HG03135 (cell line): Measurements from ENCODE around the gene CABLES1.

ENCODE experiments used
- ATAC-seq: cut with Tn5 transposase; IDR thresholded peaks from one replicate; pipeline ENCODE4 v1.9.1; 2021; ENCODE audit warnings: mild to moderate bottlenecking, moderate library complexity; ENCODE audit not compliant: unreplicated experiment

The CABLES1 gene

DNA sequence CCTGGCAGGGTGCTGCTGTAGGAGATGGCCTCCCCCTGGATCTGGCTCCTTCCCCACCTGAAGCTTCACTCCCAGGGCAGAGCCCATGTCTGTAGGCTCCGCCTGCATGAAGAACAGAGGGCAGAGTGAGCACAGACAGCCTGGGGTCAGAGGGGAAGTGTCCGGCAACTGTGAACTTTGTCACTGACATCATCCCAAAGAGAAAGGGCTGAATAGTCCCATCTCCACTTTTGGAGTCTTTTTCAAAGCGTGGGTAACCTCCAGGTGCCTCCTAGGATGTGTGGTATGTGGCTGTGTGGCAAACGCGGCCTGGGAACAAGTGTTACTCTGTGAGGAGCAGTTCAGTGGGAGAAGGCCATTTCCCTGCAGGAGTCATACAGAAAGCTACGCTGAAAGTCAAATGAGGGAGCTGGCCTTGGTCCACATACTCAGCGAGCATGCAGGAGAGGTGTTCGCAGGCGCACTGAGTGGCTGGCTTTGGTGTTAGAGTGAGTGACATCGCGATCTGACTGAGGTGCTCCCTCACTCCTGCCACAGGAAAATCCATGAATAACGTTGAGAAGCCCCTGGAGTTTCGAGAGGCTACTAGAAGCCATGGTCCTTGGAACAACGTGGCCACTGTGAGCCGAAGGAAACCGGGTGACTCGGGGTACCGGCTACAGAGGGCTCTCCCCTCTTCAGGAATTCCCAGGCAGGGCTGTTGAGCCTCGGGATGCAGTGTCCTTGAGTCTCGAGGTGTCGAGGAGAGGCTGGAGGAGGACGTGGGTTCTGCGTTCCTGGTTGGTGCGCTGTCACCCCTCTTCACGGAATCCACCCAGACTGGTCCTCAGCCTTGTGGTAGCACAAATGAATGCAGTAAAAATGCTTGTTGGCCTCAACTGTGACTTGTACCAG, 54.7 kb downstream of the CABLES1 start:
- ATAC-seq, result no peak

DNA sequence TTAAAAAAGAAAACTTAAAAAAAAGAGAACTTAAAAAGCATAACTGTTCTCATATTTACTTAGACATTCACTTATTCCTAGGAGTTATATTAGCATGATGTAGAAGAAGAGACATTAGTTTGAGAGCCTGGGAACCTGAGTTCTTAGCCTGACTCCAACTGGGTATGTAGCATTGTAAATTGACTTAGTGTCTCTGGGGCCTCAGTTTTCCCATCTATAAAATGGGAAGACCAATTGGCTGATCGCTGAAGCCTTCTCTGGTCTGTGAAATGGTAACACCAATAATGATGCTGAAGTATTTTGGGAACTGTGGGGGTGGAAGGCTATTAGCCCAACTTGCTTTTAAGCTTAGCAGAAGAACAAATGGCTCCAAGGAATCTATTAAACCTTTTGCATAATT, 55.9 kb downstream of the CABLES1 start:
- ATAC-seq, result no peak

DNA sequence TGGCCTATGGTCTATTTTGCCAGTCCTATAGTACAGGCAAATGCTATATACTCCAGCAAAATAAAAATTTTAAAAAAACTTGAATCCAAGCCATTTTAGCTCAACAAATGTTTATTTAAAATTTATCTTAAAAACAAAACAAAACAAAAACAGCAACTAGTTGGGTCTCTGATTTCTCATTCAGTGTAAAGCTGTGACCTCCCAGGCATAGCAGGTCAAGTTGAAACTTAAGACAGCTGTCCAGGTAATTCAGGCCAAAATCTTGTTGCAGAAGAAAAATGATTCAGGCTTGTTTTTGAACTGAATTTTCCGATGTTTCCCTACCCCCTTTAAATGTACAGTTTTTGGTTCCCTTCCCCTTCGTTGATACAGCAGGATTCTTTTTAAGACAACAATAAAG, 58.5 kb downstream of the CABLES1 start:
- ATAC-seq, result no peak

DNA sequence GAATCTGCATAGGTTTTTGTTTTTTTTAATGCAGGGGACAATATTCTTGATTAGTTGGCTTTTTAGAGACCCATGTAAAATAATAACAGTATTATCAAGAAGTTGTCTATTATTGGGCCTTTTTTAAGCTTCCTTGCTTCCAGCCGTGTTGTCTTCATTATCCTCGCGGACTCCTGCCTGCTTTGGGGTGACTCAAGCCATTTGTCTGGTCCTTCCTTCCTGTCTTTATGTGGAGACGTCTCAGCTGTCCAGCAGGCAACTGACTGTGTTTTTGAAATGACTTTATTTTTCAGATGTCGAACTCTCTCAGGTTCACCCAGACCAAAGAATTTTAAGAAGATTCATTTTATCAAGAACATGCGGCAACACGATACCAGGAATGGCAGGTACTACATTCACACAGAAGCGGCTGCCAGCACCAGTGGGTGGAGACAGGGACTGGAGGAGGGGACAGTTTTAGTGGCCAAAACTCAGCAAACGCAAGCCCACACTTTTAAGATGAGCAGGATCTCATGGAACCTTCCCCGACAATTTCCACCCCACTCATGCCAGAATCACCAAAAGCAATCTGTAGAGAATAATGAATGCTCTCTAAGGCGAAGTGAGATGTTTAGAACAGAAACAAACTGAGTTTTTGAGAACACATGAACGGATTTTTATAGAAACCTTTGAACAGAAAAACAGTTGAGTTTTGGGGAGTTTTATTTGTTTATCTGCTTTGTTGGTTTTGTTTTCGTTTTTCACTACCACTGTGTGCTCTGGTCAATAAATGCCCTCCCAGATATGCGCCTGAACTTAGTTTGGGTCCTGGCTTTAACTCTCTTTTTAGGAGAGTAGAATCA, 59.1 kb downstream of the CABLES1 start:
- no peak for ATAC-seq

DNA sequence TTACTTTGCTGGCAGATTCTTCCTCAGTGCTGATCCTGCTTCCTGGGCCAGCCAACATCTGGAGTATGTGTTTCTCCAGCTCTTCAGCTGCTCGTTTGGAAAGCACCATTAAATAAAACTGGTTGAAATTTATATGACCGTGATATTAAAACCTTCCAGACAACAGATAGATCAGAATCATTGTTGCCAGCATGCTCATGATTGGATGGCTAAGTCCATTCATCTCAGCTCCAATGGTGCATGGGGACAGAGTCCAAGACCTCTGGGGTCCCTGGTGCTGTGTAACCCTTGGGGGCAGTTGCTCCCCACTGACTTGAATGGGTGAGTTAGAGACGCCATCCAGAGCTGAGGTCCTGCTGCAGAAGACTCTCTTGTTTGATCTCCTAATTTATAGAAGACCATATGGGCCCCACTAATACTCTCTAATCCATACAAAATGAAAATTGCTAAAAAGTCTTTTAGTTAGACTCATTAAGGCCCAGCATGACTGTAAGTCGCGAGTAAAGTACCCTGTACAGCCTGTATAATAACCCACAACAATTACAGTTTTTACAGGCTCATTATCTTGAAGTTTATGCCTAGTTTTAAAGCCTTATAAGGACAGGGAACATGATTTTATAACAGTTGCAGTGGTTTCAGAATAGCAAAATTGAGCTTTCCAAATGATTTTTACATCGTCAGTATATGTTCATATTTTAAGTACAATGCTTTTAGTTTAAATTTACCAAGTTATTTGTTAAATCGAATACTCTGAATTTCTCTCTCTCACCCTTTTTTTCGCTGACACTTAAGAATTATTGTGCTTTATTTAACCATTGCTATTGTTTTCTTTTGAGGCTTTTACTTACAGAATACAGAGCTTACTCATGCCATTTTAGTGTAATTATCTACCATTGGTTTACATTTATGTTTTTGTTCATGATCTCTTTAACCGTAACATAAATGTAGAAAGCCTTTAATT, 60.0 kb downstream of the CABLES1 start:
- ATAC-seq, result no peak

DNA sequence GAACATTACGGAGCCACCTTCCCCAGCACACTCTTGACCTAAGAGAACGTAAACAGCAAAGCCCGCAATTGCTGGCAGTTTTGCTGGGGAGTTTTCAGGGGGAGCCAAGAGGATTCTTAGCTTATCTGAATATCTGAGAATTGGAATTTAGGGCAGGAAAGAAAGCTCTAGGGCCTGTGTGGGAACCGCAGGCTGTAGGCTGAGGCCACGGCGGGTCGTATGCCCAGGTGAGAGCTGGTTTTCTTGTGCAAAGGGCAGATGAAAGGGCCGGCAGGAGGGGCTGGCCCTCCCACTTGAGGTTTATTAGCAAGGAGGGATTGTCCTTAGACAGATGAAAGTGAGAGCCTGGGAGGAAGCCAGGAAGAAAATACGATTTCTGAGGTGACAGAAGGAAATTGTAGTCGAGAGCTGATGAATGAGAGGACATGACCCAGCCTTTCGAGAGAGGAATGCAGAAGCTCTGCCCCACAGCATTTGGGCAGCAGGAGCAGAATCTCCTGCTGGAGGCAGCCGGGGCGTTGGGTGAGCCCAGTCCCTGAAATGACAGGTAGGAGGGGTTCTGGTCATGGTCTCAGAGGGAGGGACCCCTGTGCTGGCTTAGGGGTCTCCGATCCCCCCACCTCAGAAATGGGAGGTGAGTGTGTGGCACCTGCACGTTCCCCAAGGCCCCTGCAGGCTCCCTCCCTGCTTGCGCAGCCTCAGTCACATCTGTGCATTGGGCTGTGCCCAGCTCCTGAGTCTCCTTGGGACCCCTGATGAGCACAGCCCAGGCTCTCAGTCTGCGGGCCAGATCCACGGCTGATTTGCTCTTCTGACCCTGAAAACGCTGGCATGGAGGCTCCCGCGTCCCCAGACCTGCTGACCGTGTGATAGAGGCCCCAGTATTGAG, 61.1 kb downstream of the CABLES1 start:
- no peak for ATAC-seq

DNA sequence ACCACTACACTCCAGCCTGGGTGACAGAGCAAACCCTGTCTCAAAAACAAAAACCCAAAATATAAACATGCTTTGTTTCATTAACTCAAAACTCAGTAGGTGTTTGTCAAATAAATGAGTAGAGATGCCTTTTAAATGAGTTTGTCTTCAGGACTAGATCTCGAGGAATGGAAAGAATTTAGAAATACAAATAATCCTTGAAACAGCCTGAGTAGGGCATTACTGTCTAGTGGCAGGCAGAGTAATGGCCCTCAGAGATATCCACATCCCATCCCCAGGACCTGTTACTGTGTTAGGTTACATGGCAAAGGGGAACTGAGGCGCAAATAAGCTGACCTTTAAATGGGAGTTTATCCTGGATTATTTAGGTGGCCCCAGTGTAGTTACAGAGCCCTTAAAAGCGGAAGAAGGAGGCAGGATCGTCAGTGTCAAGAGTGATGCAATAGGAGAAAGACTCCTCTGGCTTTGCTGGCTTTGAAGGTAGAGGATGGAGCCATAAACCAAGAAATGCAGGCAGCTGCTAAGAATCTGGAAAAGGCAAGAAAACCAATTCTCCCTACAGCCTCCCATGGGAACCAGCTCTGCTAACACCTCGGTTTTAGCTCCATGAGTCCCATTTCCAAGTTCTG, 63.0 kb downstream of the CABLES1 start:
- no peak for ATAC-seq

DNA sequence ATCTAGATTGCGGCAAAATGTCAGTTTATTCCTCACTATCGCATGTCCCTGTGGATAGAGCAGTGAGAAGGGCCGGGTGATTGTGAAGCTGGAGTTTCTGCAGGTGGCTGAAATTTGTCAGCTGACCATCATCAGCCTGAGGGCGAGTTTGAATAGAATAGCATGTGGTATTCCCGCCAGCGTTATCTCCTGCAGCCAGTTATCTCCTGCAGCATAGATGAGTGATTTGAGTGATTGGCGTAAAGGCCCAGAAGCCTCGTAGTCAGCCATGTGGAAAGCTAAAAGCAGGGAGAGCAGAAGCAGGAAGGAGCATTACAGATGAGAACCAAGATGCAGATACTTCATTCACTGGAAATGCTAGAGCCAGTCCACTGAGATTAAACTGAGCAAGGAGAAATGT, 65.5 kb downstream of the CABLES1 start:
- ATAC-seq, result no peak

DNA sequence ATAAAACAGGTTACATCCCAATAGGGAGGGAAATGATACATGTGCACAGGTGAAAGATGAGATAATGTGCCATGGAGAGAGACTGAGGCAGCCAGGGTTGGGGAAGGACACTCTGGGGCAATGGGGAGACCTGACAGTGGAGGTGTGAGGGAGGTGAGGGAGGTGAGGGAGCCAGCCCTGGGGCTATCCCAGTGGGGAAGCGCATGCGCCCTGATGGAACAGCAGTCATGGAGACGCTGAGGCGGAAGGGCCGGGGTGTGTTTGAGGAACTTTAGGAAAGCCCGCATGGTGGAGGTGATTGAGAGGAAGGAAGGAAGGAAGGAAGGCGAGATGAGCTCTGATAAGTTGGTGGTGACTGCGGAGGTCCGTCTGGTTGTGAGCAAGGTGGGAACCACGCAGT, 66.5 kb downstream of the CABLES1 start:
- ATAC-seq, result no peak

DNA sequence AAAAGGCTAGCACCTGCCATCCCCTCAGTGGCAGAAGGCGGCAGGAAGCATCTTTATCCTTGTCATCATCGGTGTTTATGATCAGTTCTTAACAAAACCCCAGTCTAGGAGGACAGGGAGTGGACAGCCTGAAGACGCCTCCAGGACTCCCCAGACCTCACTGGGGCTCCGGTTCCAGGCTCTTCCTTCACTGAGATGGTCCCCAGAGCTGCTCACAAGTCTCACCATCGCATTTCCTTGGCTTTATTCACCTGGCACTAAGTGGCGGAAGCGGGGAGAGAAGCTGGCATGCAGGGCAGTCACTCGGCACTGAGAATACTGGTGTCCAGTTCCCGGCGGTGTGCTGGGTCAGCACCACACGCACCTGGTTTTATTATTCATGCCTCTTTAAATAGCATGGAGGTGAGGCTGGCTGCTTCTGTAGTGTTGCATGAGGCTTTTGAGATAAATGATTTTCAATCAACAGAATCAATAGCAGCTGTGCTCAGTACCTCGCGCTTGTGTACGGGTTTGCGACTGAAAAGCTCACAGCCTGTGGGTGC, 68.7 kb downstream of the CABLES1 start:
- ATAC-seq, result no peak

DNA sequence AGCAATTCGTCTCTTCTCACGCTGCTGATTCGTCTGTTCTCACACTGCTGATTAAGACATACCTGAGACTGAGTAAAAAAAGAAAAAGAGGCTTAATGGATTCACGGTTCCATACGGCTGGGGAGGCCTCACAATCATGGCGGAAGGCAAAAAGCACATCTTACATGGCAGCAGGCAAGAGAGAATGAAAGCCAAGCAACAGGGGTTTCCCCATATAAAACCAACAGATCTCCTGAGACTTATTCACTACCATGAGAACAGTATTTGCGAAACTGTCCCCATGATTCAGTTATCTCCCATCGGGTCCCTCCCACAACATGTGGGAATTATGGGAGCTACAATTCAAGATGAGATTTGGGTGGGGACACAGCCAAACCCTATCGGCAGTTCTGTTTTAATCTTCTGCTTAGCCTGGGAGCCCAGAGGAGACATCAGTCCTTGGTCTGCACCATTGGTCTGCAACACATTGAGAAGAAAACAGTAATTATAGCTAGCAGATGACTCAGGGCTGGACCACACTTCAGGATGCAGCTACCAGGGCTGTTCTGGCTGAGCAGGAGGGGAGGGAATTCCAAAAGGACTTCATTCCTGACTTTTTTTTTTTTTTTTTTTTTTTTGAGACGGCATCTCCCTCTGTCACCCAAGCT, 69.4 kb downstream of the CABLES1 start:
- ATAC-seq, result no peak

DNA sequence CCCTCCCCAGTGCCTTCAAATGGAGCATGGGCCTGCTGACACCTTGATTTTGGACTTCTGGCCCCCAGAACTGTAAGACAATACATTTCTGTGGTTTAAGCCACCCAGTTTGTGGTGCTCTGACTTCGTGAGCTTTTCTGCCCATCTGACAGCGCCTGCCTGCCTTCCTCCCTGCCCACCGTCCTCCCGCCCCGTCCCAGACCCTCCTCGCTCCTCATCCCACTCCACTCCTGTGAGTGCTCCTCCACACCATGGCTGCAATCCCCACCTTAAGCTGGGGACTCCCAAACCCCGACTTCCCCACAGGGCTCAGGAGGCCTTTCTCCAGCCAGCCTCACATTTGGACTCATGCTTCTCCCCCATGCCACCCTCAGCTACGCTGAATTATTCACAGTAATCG, 70.7 kb downstream of the CABLES1 start:
- ATAC-seq, result no peak

DNA sequence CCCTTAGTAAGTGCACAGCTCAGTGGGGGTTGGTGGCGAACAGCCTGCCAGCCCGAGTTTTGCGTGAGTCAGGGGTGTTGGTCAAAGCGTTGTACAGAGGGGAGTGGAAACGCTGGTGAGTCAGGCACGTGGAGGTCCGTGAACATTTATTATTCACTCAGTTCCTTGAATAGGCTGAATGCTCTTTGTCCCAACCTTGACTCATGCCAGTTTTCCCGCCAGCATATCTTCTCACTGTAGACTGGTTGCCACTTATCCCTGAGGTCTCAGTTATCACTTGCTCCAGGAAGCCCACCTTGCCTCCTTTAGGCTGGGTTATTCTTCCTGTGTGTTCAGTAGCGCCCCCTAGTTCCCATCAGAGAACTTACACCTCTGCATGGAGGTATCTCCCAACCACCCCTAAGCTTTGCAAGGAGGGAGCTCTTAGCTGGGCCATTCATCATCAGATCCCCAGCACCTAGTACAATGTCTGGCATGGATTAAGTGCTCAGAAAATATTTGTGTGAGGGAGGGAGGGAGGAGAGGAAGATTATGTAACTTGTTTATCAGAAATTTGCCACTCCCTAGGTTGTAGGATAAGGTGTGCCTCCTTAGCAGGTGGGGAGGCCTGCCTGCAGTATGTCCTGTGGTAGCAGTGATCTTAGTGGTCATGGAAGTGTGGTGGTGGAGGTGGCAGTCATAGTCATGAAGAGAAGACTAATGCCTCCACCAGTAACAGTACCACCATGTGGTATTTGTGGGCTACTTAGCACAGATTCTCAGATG, 72.1 kb downstream of the CABLES1 start:
- ATAC-seq, result no peak

DNA sequence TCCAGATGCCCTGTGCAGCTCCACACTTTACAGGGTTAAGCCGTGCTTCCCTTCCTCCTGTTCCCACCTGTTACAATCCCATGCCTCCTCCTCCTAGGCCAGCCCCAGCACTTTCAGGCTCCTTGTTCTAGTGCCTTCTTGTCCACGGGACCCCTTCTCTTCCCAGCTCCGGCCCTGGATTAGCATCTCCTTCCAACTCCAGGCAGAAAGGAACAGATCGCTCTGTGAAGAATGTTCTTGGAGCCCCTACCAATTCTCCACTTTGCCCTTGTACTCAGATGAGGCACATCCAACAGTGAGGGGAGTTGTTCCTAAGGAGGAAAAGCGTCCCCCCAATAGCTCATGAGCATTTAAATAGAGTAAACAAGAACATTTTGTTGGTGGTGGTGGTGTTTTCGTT, 72.7 kb downstream of the CABLES1 start:
- no peak for ATAC-seq

DNA sequence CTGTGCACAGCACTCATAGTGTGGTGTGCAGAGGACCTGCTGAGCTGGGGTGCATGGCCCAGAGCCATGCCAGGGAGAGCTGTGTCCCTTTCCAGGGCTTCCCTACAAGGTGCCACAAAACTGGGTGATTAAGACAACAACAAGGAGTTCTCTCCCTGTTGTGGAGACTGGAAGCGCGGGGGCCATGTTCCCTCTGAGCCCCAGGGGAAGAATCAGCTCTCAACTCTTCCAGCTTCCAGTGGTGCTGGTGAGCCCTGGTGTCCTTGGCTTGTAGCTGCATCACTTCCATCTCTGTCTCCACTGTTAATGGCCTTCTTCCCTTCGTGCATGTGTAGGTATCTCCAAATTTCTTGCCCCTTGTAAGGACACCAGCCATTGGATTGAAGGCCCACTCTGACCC, 73.3 kb downstream of the CABLES1 start:
- ATAC-seq, result no peak

DNA sequence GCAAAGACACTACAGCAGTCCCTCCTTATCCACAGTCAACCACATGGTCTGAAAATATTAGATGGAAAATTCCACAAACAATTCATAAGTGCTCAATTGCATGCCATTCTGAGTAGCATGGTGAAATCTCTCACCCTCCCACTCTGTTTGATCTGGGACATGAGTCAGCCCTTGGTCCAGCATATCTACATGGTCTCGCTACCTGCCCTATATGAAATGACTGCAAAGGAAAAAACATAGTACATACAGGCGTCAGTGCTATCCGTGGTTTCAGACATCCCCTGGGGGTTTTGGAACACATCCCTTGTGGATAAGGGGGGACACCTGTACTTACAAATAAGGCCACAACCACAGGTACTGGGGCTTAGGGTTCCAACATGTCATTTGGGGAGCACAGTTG, 73.7 kb downstream of the CABLES1 start:
- no peak for ATAC-seq

DNA sequence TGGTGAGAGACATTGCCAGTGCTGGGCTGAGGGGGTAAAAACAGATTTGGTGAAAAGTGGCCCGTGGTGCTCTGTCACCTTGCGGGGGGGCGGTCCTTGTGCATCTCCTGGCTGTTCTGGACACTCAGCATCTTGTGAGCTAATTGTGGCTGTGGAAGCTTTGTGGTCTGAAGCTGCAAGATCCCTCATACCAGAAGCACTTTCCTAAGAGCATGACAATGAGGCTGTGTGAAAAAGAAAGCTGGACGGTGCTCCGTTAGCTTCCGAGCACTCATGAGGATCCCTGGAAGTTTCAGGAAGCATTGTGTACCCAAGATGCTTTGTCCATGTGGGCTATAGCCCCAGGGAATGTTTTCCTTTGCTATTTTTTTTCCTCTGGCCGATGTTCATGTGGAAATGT, 74.5 kb downstream of the CABLES1 start:
- ATAC-seq, result no peak

DNA sequence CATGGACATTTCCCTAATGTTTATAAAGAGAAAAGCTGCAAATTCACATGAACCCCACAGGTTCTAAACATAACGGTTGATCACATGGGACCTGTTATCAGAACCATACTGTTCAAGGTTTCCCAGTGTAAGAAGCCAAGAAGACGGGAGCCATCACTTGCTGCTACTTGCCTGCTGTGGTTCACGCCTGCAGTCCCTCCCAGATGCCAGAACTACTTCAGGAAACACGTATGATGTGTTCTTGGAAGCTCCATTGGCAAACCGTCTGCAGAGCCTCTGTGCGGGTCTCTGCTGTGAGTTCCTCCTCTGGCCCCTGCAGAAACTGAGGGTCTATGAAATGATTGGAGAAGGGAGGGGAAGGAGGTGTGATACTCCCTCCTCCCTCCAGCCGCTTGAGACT, 75.2 kb downstream of the CABLES1 start:
- no peak for ATAC-seq
